GM21381 (cell line): ENCODE data around the gene RAD54L2.
"Not testable (repeated sequence)": the region's sequence is repeated elsewhere in the genome, so short reads cannot be mapped to it uniquely, and the experiment has no call there.

Source experiments
- ATAC-seq: cut with Tn5 transposase; IDR thresholded peaks from one replicate; pipeline ENCODE4 v1.9.1; 2021; ENCODE audit warnings: mild to moderate bottlenecking, moderate library complexity; ENCODE audit not compliant: unreplicated experiment

The RAD54L2 gene

DNA sequence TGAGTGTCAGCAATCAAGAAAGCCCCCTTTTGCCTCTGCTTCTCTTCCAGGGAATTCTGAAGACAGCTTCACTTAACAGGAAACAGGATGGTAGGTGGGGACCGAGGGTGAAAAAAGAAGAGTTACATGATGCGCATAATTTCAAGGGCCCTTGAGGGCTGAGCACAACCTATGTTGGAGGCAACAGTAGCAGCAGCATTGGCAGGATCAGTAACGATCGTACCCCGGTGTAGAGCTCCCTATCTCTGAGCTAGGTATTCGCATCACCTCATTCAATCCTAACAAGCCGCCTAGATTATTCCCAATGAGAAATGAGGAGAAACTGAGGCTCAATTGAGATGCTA is 432 bp upstream of the RAD54L2 start:
- no peak for ATAC-seq

DNA sequence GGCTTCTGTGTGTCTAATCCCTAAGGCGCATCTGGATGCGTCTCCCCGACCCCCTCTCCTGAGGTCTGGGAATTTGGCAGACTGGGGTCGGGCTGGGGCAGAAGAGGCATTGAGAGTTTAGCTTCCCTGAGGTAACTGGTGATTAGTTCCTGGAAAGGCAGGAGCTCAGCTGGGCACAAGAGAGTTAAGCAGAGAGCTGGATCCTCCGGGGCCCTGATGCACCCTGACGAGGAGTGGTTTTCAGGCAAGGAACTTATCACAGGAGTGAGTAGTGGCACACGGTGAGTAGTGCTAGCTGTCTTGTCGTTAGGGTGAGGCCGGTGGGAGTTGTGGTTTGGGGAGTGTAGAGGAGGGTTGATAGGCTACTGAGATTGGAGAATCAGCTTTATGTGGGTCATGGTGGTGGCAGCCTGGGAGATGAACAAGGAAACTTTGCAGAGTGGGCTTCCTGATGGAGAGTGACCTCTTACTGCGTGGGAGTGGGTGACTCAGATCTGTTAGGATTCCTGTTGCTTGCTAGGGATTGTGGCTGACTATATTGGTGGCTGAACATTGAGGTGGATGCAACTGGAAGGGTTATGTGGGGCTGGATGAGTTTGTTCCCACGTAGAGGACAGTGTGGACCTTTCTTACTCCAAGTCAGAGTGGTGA is 897 bp downstream of the RAD54L2 start:
- peak; percentile 23 for ATAC-seq

DNA sequence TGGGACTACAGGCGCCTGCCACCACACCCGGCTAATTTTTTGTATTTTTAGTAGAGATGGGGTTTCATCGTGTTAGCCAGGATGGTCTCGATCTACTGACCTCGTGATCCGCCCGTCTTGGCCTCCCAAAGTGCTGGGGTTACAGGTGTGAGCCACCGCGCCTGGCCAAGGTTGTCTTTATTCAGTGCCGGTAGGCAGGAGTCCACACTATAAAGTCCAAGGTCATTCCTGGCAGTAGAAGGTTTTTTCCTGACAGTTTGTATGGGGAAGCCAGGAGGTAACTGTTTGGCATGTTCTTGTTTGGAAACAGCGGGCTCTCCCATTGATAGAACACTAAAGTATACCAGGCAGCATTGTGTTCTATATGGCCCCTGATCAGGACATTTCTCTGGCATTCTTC is 4.1 kb downstream of the RAD54L2 start:
- not testable (repeated sequence) for ATAC-seq

DNA sequence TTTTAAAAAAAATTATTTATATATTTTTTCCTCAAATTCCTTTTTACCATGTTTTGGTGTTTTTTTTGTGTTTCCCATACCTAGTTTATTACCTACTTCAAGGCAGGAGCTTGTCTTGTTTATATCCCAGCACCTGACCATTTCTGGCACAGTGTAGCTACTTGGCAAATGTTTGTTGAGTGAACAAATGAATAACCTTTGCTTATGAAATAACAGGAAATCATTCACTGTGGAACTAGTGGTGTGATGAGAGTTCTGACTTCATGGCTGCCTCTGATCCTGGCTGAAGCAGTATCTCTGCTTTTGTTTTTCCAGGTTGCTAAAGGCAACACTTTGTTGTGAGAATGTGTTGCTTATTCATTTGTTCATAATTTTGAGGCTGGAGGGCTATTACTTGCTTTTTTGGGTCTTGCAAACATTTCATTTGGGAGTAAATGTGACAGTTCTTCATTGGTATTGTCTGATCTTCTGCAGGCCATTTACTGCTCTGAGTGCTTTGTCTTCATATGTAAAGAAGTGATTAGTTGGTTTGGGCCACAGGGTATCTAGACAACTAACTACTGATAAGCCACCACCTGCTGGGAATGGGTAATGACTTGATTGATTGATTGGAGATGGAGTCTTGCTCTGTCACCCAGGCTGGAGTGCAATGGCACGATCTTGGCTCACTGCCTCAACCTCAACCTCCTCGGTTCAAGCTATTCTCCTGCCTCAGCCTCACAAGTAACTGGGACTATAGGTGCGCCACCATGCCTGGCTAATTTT is 5.7 kb downstream of the RAD54L2 start:
- no peak for ATAC-seq

DNA sequence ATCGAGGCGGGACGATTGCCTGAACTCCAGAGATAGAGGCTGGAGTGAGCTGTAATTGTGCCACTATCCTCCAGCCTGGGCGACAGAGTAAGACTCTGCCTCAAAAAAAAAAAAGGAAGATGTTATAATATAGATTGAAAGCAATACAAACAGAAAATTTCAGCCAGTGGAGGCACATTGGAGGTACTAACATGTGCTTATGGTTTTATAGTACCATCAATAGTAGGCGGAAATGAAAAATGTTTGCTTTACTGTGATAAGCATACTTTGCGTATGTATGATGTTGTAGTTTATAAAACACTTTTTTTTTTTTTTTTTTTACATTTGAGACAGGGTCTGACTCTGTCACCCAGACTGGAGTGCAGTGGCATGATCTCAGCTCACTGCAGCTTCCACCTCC is 8.8 kb downstream of the RAD54L2 start:
- no peak for ATAC-seq

DNA sequence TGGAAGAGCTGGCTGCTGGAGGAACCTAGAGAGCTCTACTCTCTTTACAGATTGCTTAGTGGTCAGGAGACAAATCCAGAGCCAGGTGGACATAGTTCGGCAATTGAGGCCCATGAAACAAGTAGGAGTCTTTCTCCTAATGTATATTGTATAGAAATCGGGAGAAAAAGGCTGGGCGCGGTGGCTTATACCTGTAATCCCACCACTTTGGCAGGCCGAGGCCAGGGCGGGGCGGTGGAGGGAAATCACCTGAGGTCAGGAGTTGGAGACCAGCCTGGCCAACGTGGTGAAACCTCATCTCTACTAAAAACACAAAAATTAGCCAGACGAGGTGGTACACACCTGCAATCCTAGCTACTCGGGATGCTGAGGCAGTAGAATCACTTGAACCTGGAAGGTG is 10.8 kb downstream of the RAD54L2 start:
- ATAC-seq = no peak

DNA sequence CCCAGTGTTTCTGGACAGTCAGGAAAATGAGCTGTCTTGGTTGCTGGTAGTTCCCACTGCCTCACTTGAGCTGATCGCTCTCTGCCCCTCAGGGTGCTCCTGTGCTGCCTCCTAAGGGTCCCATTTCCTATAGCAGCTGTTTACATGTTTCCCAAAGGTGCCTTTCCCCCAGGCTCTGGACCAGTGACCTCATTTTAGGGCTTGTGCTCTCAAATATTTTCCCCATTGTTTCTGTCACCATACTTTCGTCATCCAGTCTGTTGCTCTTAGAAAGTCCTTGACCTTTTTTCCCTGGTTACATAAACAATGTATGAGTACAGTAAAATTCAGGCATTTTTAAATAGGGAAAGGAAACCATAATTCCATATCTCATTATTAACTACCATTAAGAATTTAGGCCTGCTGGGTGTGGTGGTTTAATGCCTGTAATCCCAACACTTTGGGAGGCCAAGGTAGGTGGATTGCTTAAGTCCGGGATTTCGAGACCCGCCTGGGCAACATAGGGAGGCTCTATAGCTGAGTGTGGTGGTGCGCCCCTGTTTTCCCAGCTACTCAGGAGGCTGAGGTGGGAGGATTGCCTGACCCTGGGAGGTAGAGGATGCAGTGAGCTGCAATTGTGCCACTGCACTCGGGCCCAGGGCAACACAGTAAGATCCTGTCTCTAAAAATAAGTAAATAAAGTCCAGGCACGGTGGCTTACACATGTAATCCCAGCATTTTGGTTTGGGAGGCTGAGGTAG is 11.7 kb downstream of the RAD54L2 start:
- ATAC-seq = no peak

DNA sequence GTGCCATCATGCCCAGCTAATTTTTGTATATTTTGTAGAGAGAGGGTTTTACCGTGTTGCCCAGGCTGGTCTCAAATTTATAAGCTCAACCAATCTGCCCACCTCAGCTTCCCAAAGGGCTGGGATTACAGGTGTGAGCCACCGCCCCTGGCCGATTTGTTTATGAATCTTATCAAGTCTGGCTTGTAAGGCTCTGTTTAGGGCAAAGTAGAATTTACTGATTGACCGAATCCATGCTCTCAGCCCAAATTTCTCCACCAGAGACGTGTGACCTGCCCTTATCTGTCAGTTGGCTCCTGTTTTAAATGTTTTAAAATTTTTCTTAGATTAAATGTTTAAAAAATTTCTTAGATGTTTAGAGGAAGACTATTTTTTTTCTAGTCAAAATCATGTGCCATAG is 19.5 kb downstream of the RAD54L2 start:
- no peak for ATAC-seq

DNA sequence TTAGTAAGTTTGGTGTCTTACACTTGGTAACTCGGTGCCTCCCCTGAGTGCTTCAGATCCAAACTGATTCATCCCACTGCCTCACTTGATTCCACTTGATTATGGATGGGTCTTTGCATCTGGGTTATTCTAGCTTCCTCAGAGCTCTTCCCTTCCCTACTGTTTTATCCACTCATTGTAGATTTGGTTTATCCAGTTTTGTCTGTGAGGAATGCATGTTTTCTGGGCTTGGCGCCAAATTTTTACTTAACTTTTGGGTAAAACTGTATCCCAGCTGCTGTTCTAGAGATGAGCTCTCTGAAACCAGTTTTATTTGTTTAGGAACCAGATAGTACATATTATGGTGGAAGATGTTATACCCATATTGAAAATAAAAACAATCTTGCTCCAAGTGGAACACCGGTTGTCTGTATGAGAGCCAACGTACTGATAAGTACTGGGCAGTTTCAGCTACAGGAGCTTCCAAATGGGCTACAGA is 20.9 kb downstream of the RAD54L2 start:
- no peak for ATAC-seq

DNA sequence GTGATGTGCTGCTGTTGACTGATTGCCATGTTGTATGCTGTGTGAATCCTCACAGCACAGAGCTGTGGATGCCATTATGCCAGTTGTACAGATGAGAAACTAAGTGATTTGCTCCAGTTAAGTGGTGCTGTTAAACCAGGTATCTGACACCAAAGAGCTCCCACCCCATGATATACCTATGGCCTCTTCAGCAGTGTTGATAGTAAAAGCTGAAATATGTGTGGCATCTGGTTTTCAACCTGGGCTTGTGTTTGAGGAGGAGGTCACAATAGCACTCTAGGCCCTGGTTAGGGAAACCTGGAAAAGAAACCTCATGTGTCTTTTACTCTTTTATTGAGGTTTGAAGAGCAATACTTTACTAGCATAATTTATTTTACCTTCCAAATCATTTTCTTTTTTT is 21.4 kb downstream of the RAD54L2 start:
- ATAC-seq = no peak

DNA sequence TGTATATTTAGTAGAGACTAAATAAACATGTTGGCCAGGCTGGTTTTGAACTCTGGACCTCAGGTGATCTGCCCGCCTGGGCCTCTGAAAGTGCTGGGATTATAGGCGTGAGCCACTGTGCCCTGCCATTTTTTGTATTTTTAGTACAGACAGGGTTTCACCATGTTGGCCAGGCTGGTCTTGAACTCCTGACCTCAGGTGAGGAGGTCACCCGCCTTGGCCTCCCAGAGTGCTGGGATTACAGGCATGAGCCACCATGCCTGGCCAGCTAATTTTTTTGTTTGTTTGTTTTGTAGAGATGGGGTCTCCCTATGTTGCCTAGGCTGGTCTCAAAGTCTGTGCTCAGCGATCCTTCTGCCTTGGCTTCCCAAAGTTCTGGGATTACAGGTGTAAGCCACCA is 23.9 kb downstream of the RAD54L2 start:
- ATAC-seq = not testable (repeated sequence)

DNA sequence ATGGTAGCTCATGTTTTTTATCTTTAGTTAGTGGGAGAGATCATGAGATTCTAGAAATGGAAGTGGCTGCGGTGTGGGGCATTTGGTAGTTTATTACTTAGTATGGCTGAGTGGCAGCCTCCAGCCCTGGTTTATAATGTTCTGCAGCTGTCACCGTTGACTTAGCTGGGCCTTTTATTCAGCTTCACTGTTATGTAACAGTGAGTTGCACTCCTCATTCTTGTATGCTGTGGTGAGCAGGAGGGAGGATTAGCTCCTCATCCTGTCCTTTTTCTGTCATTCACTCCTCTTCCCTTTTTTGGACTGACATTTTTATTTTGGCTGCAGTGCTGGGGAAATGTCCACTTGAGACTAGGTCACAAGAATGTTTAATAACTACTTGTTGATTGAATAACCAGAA is 29.5 kb downstream of the RAD54L2 start:
- no peak for ATAC-seq

DNA sequence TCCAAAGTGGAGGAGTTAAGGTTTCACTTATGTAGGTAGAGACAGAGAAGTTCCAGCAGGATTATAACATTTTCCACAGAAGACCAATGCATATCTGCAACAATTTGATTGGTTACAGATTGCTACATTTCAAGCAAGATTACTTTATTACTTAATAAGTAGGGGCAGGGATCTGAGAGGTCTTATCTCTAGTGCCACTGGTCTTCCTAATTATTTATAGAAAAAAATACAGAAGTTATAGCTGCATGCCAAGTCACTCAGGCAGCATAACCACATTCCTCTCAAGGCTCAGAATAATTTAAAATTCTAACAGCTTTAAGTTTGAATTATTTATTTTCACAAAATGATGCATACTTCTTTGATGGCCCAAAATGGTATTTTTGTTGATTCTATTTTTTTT is 30.5 kb downstream of the RAD54L2 start:
- no peak for ATAC-seq

DNA sequence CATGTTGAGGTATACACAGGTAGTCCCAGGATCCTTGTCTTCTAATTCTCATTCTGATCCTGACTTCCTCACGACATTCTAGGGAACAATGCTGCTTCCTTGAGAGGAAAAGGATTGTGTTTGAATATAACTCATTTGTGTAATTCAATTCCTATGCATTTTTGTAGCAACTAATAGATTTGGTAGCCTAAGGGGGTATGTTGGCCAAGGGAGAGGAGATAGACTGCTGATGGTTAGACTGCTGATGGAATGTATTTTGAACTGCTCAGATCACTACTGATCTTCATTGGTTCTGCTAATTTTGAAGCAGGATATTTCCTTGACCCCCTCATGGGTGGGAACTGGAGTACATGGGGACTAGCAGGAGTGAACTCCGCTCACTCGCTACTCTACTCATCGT is 39.7 kb downstream of the RAD54L2 start:
- ATAC-seq = no peak

DNA sequence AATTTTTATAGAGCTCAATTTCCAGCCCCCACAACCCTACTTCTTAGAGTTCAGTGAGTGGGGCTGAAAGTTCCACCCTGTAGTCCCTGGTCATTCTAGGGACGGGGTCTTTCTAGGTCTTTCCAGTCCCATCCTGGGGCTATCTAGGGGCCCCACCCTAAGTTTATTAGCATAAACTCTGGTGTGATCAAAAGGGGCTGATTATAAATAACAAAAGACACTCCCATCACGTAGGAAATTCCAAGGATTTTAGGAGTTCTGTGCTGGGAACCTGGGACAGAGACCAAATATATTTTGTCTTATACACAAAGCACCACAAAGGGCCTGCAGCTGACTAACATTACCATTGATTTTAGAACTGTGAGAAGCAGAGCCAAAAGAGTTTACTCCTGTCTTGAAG is 41.9 kb downstream of the RAD54L2 start:
- ATAC-seq = no peak

DNA sequence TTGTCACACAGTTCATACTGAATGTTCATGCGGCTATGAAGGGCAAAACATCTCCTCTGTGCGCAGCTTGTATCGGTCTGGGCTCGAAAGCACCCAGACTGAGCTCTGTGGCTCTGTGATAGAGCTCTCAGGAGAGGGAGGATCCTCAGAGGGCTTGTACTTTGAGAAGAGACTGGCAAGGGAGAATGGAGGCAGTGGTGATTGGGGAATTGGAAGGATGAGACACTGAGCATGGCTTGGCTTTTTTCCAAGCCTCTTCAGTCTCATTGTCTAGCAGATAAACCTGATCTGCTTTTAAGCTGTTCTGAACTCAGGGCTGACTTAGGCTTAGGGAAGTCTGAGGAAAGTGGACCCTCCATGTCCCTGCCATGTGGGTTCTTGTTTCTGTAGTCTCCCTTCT is 43.0 kb downstream of the RAD54L2 start:
- no peak for ATAC-seq

DNA sequence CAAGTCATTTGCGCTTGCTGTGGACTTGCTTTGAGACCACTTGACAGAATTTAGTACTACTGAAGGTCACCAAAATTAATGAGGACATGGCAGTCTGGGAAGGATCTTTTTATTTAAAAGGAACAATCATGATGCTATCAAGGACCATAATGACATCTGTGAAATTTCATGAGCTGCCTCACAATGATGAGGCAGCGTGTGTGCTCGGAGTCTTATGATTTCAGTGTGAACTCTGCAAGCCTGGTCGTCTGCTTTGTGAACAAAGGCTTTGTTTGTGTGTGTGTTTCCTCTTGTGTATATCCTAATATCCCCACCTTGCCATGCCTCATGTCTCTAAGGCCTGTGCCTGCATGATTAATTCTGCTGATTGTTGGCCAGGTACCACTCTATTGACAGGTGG is 46.7 kb downstream of the RAD54L2 start:
- no peak for ATAC-seq

DNA sequence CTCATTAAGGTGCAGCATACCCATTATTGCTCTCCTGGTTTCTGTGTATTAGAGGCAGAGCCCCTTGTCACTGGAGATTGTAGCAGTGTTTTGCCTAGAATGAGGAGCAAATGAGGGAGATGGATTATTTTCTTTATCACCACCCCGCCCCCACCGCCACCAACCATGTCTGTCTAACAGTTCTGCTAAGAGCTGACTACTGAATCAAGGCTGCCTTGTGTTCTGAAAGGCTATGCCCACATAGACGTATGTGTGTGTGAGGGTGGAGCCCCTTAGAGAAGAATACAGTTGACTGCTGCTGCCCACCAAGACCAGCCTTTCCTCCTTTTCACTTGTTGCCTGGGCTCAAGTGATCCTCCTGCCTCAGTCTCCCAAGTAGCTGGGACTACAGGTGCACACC is 47.4 kb downstream of the RAD54L2 start:
- ATAC-seq = no peak
